HEK293 (cell line): ENCODE results near the gene MTX1.

Experiments
- CTCF ChIA-PET: fragments of 350-600 bp; formaldehyde crosslinking; extraction: SDS; loops from one replicate; lab custom pipeline; 2021; ENCODE audit warnings: antibody characterized with exemption; lab: Yijun Ruan, JAX
- POLR2A ChIA-PET: fragments of 300-600 bp; formaldehyde crosslinking; extraction: SDS; loops from one replicate; lab custom pipeline; 2020; ENCODE audit warnings: antibody characterized with exemption, inconsistent platforms; lab: Yijun Ruan, JAX
- H3K27ac ChIP-seq: fragments of 200-500 bp; sonication (Bioruptor generic); 2 replicates; pipeline ENCODE4 v1.5.1; 2014; ENCODE audit warnings: low read depth, low read length, control low read depth, inconsistent platforms; ENCODE audit errors: extremely low read depth
- H3K36me3 ChIP-seq, 2 experiments: fragments of 200-500 bp in 1 of 2; sonication (Bioruptor generic) in 1 of 2; 1 replicate in 1 of 2; 2 replicates in 1 of 2; pipeline ENCODE4 v1.5.1; 2014 to 2017; ENCODE audit warnings: inconsistent platforms in 2 of 2, low read length in 2 of 2; ENCODE audit not compliant: control insufficient read depth in 2 of 2, insufficient read depth in 1 of 2
- H3K4me1 ChIP-seq: fragments of 200-500 bp; sonication (Bioruptor generic); 2 replicates; pipeline ENCODE4 v1.5.1; 2014; ENCODE audit warnings: mild to moderate bottlenecking, low read length, inconsistent platforms; ENCODE audit not compliant: control insufficient read depth, insufficient read depth
- H3K4me3 ChIP-seq: 2 replicates; pipeline ENCODE4 v1.5.1; 2011; ENCODE audit warnings: low read depth, mild to moderate bottlenecking, control low read depth, low read length, moderate library complexity
- H3K9me3 ChIP-seq: fragments of 200-500 bp; sonication (Bioruptor generic); 2 replicates; pipeline ENCODE4 v1.5.1; 2014; ENCODE audit warnings: low read depth, low read length, inconsistent platforms; ENCODE audit not compliant: control insufficient read depth, insufficient read depth
- FEZF1 ChIP-seq: fragments of 450-650 bp; formaldehyde crosslinking; IDR thresholded peaks from 2 replicates; pipeline ENCODE4 v1.5.1; 2016; ENCODE audit warnings: missing biosample characterization, missing genetic modification characterization
- KLF1 ChIP-seq: fragments of 450-650 bp; formaldehyde crosslinking; IDR thresholded peaks from 2 replicates; pipeline ENCODE4 v1.5.1; 2016; ENCODE audit warnings: missing biosample characterization, missing genetic modification characterization
- KLF7 ChIP-seq: fragments of 450-650 bp; formaldehyde crosslinking; IDR thresholded peaks from 2 replicates; pipeline ENCODE4 v1.5.1; 2016; ENCODE audit warnings: missing biosample characterization, missing genetic modification characterization, borderline replicate concordance
- KLF9 ChIP-seq: fragments of 450-650 bp; formaldehyde crosslinking; IDR thresholded peaks from 2 replicates; pipeline ENCODE4 v1.5.1; 2016; ENCODE audit warnings: missing biosample characterization, missing genetic modification characterization, low read depth
- OVOL3 ChIP-seq: fragments of 450-650 bp; formaldehyde crosslinking; IDR thresholded peaks from 2 replicates; pipeline ENCODE4 v1.5.1; 2016; ENCODE audit warnings: missing biosample characterization, missing genetic modification characterization
- REPIN1 ChIP-seq: fragments of 450-650 bp; formaldehyde crosslinking; IDR thresholded peaks from 2 replicates; pipeline ENCODE4 v1.5.1; 2017; ENCODE audit warnings: missing biosample characterization, missing genetic modification characterization, low read depth
- SCRT1 ChIP-seq: fragments of 450-650 bp; formaldehyde crosslinking; IDR thresholded peaks from 2 replicates; pipeline ENCODE4 v1.5.1; 2016; ENCODE audit warnings: missing biosample characterization, missing genetic modification characterization, borderline replicate concordance
- TRIM28 ChIP-seq: IDR thresholded peaks from 2 replicates; pipeline ENCODE4 v1.6.1; 2011; ENCODE audit warnings: low read length, control low read depth, borderline replicate concordance
- ZBTB17 ChIP-seq: fragments of 450-650 bp; formaldehyde crosslinking; IDR thresholded peaks from 2 replicates; pipeline ENCODE4 v1.5.1; 2016; ENCODE audit warnings: missing biosample characterization, missing genetic modification characterization
- ZBTB20 ChIP-seq: fragments of 450-650 bp; formaldehyde crosslinking; IDR thresholded peaks from 2 replicates; pipeline ENCODE4 v1.5.1; 2016; ENCODE audit warnings: missing biosample characterization, missing genetic modification characterization
- ZBTB44 ChIP-seq: fragments of 450-650 bp; IDR thresholded peaks from 2 replicates; pipeline ENCODE4 v1.5.1; 2018; ENCODE audit warnings: missing biosample characterization, mild to moderate bottlenecking, missing genetic modification characterization
- ZFP3 ChIP-seq: fragments of 450-650 bp; formaldehyde crosslinking; IDR thresholded peaks from 2 replicates; pipeline ENCODE4 v1.5.1; 2016; ENCODE audit warnings: low read depth, missing biosample characterization, missing genetic modification characterization
- ZIC2 ChIP-seq: fragments of 450-650 bp; formaldehyde crosslinking; IDR thresholded peaks from 2 replicates; pipeline ENCODE4 v1.5.1; 2016; ENCODE audit warnings: missing biosample characterization, missing genetic modification characterization
- ZNF112 ChIP-seq: fragments of 450-650 bp; formaldehyde crosslinking; IDR thresholded peaks from 2 replicates; pipeline ENCODE4 v1.5.0; 2017; ENCODE audit warnings: missing biosample characterization, missing genetic modification characterization
- ZNF121 ChIP-seq: fragments of 450-650 bp; formaldehyde crosslinking; IDR thresholded peaks from 2 replicates; pipeline ENCODE4 v1.5.1; 2016; ENCODE audit warnings: missing biosample characterization, missing genetic modification characterization
- ZNF140 ChIP-seq: fragments of 450-650 bp; formaldehyde crosslinking; IDR thresholded peaks from 2 replicates; pipeline ENCODE4 v1.5.1; 2016; ENCODE audit warnings: missing biosample characterization, missing genetic modification characterization
- ZNF19 ChIP-seq: fragments of 450-650 bp; formaldehyde crosslinking; IDR thresholded peaks from 2 replicates; pipeline ENCODE4; 2016; ENCODE audit warnings: missing biosample characterization, missing genetic modification characterization, low read depth
- ZNF214 ChIP-seq: fragments of 450-650 bp; formaldehyde crosslinking; IDR thresholded peaks from 2 replicates; pipeline ENCODE4 v1.5.1; 2017; ENCODE audit warnings: missing biosample characterization, mild to moderate bottlenecking, missing genetic modification characterization, borderline replicate concordance
- ZNF341 ChIP-seq: fragments of 450-650 bp; formaldehyde crosslinking; IDR thresholded peaks from 2 replicates; pipeline ENCODE4; 2016; ENCODE audit warnings: low read depth, missing biosample characterization, missing genetic modification characterization
- ZNF394 ChIP-seq: fragments of 450-650 bp; formaldehyde crosslinking; IDR thresholded peaks from 2 replicates; pipeline ENCODE4 v1.5.1; 2016; ENCODE audit warnings: missing biosample characterization, missing genetic modification characterization, mild to moderate bottlenecking, moderate library complexity, borderline replicate concordance
- ZNF501 ChIP-seq: fragments of 450-650 bp; formaldehyde crosslinking; IDR thresholded peaks from 2 replicates; pipeline ENCODE4 v1.5.1; 2016; ENCODE audit warnings: missing biosample characterization, missing genetic modification characterization
- ZNF510 ChIP-seq: fragments of 450-650 bp; formaldehyde crosslinking; IDR thresholded peaks from 2 replicates; pipeline ENCODE4 v1.5.1; 2018; ENCODE audit warnings: mild to moderate bottlenecking, missing genetic modification characterization, missing biosample characterization; ENCODE audit not compliant: insufficient replicate concordance
- ZNF549 ChIP-seq: fragments of 450-650 bp; IDR thresholded peaks from 2 replicates; pipeline ENCODE4 v1.5.1; 2018; ENCODE audit warnings: missing biosample characterization, missing genetic modification characterization, mild to moderate bottlenecking, inconsistent platforms, moderate library complexity
- ZNF596 ChIP-seq: fragments of 450-650 bp; IDR thresholded peaks from 2 replicates; pipeline ENCODE4 v1.5.0; 2018; ENCODE audit warnings: missing biosample characterization, mild to moderate bottlenecking, missing genetic modification characterization, moderate library complexity
- ZNF645 ChIP-seq: fragments of 450-650 bp; formaldehyde crosslinking; IDR thresholded peaks from 2 replicates; pipeline ENCODE4; 2016; ENCODE audit warnings: missing biosample characterization, missing genetic modification characterization
- ZNF658 ChIP-seq: fragments of 450-650 bp; formaldehyde crosslinking; IDR thresholded peaks from 2 replicates; pipeline ENCODE4; 2016; ENCODE audit warnings: missing biosample characterization, missing genetic modification characterization
- ZNF692 ChIP-seq: fragments of 450-650 bp; formaldehyde crosslinking; IDR thresholded peaks from 2 replicates; pipeline ENCODE4 v1.5.1; 2016; ENCODE audit warnings: missing biosample characterization, missing genetic modification characterization
- ZNF76 ChIP-seq: fragments of 450-650 bp; formaldehyde crosslinking; IDR thresholded peaks from 2 replicates; pipeline ENCODE4; 2016; ENCODE audit warnings: low read depth, missing biosample characterization, missing genetic modification characterization, borderline replicate concordance
- ZNF768 ChIP-seq: fragments of 450-650 bp; formaldehyde crosslinking; IDR thresholded peaks from 2 replicates; pipeline ENCODE4 v1.5.1; 2018; ENCODE audit warnings: missing biosample characterization, mild to moderate bottlenecking, missing genetic modification characterization
- ZNF776 ChIP-seq: fragments of 450-650 bp; formaldehyde crosslinking; IDR thresholded peaks from 2 replicates; pipeline ENCODE4 v1.5.0; 2017; ENCODE audit warnings: missing biosample characterization, missing genetic modification characterization, borderline replicate concordance
- ZNF785 ChIP-seq: fragments of 450-650 bp; formaldehyde crosslinking; IDR thresholded peaks from 2 replicates; pipeline ENCODE4 v1.5.1; 2016; ENCODE audit warnings: missing biosample characterization, missing genetic modification characterization
- ZXDB ChIP-seq: fragments of 450-650 bp; formaldehyde crosslinking; IDR thresholded peaks from 2 replicates; pipeline ENCODE4 v1.5.1; 2016; ENCODE audit warnings: missing biosample characterization, missing genetic modification characterization
- TF ChIP-seq, protein P1 (sequence below): fragments of 450-650 bp; formaldehyde crosslinking; IDR thresholded peaks from 2 replicates; pipeline ENCODE4 v1.5.1; 2016; ENCODE audit warnings: missing biosample characterization, missing genetic modification characterization

MTX1 gene

DNA sequence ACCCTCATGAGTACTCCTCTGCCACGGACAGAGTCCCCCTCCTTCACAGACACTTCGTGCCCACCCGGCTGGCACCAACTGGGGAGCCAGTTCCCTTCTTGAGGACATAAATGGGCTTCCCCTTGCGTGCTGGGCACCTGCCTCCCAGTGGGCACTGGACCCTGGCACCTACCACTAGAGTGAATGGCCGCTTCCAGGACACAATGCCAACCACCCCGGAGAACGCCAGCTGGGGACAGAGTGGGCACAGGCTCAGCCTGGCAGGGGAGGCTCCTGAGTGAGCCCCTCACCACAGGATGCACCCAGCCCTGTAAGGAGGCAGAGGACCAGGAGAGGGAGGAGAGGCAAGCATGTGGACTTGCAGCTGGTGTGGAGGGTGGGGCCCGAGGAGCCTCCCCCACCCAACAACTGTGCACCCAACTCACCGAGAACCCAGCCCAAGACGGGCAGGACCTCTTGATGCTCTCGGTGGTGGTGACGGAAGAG is 45.8 kb downstream of the MTX1 start:
- ChIA-PET POLR2A (interaction anchor here (0.9 to 3.7 kb wide), 5 partner anchors 10 to 61 kb away, joined by 3 to 28 read pairs (median 3); partner anchors contain the start of genes CLK2 and FDPS), CTCF (interaction anchor here (1.2 kb wide), 1 partner anchor 12 kb away, joined by 3 read pairs; no protein-coding TSS in a partner anchor)
- H3K9me3 ChIP-seq, result no peaks in the 10 kb centered on the region
- TF ChIP-seq SCRT1 (tag by site-specific recombination) (no peak), ZNF76 (tag by site-specific recombination) (no peak), ZNF112 (tag by site-specific recombination) (no peak), ZNF776 (tag by site-specific recombination) (no peak), OVOL3 (no peak), ZBTB17 (tag by site-specific recombination) (peak; percentile 7; the same call in 1 of the 2 replicates), KLF7 (no peak), FEZF1 (tag by site-specific recombination) (no peak), ZNF341 (tag by site-specific recombination) (peak; percentile 96), ZIC2 (tag by site-specific recombination) (peak; percentile 23), REPIN1 (tag by site-specific recombination) (no peak), ZBTB44 (tag by site-specific recombination) (no peak), ZNF596 (tag by site-specific recombination) (no peak), TRIM28 (no peak), ZNF121 (no peak), ZXDB (tag by site-specific recombination) (no peak), ZNF645 (tag by site-specific recombination) (no peak), ZNF19 (tag by site-specific recombination) (no peak), ZNF140 (tag by site-specific recombination) (no peak), KLF9 (tag by site-specific recombination) (peak; percentile 23; the same call in 1 of the 2 replicates), ZNF785 (tag by site-specific recombination) (no peak), ZNF692 (tag by site-specific recombination) (peak; percentile 20; the same call in 1 of the 2 replicates), ZNF658 (no peak), ZNF510 (no peak), ZFP3 (tag by site-specific recombination) (no peak), KLF1 (tag by site-specific recombination) (peak; percentile 87), ZNF501 (tag by site-specific recombination) (no peak), ZNF549 (no peak), ZNF394 (tag by site-specific recombination) (no peak), ZBTB20 (tag by site-specific recombination) (peak; percentile 9; the same call in 1 of the 2 replicates), ZNF768 (no peak), ZNF214 (tag by site-specific recombination) (no peak)
- TF ChIP-seq, protein P1, sequence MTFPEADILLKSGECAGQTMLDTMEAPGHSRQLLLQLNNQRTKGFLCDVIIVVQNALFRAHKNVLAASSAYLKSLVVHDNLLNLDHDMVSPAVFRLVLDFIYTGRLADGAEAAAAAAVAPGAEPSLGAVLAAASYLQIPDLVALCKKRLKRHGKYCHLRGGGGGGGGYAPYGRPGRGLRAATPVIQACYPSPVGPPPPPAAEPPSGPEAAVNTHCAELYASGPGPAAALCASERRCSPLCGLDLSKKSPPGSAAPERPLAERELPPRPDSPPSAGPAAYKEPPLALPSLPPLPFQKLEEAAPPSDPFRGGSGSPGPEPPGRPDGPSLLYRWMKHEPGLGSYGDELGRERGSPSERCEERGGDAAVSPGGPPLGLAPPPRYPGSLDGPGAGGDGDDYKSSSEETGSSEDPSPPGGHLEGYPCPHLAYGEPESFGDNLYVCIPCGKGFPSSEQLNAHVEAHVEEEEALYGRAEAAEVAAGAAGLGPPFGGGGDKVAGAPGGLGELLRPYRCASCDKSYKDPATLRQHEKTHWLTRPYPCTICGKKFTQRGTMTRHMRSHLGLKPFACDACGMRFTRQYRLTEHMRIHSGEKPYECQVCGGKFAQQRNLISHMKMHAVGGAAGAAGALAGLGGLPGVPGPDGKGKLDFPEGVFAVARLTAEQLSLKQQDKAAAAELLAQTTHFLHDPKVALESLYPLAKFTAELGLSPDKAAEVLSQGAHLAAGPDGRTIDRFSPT, result peak; percentile 85
- H3K4me3 ChIP-seq, result peak overlapping the region; percentile 73
- peaks cover 6 to 54% of the 10 kb centered on the region in 2 experiments; a peak in 2 of 3 replicates for H3K36me3 ChIP-seq
- H3K4me1 ChIP-seq, result no peaks in the 10 kb centered on the region
- H3K27ac ChIP-seq, result peak overlapping the region; percentile 72; the same call in 1 of the 2 replicates
